Activated CD8-positive, alpha-beta memory T cell treated with anti-CD3 and anti-CD28 coated beads for 48 hours (primary cell): ENCODE data around the gene SLC27A6.
"Not testable (repeated sequence)": the region's sequence is repeated elsewhere in the genome, so short reads cannot be mapped to it uniquely, and the experiment has no call there.

Experiments
- DNase-seq, 3 experiments: peaks; one replicate each; pipeline ENCODE4 v3.0.0-alpha.2; 2020; ENCODE audit warnings: low read depth in 2 of 3, low spot score in 2 of 3

SLC27A6 gene, protein sequence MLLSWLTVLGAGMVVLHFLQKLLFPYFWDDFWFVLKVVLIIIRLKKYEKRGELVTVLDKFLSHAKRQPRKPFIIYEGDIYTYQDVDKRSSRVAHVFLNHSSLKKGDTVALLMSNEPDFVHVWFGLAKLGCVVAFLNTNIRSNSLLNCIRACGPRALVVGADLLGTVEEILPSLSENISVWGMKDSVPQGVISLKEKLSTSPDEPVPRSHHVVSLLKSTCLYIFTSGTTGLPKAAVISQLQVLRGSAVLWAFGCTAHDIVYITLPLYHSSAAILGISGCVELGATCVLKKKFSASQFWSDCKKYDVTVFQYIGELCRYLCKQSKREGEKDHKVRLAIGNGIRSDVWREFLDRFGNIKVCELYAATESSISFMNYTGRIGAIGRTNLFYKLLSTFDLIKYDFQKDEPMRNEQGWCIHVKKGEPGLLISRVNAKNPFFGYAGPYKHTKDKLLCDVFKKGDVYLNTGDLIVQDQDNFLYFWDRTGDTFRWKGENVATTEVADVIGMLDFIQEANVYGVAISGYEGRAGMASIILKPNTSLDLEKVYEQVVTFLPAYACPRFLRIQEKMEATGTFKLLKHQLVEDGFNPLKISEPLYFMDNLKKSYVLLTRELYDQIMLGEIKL

DNA sequence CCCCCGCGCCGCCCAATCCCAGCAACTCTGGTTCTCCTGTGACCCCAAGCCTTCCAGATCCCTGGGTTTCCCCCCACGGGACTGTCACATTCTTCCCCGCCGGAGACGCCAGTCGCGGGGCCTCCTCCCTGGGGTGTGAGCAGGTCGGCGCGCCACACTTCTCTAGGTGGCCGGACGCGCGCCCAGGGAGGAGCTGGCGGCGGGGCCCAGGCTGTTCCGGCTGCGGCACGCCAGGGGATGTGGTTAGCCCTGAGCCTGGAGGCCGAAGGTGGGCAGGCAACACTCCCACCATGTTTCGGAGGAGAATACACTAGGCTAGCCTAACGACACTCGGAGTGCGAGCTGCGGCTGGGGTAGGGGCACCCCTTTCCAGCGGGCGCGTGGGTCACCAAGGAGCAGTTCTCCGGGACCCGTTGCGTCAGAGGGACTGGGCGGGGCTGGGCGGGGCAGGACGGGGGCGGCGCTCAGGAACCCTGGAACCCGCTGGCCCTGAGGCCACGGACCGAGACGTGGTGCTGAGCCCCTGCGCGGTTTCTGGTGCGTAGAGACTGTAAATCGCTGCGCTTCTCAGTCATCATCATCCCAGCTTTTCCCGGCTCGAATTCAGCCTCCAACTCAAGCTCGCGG, at the start of gene SLC27A6:
TSS of gene SLC27A6 (plus strand) at position 478 of the 627 bp plus-strand sequence. CDS start 650 bp downstream, outside the sequence.
- DNase-seq = no peak

DNA sequence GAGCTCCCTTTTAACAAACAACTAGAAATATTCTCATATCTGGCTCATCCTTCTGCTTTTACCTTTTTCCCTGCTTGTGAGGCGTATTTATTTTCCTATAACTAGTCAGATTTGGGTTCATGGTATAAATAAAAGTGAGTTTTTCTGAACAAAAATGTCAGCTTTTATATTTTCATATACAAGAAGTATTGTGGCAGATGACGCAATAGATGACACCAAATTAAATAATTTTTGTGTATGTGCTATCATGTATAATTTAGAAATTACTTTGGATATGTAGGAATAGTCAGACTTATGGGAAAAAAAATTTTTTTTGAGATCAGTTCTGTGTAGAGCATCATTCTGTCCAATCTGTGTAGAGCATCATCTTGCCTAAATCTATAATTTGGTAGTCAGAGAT, 45.7 kb upstream of the SLC27A6 start:
- DNase-seq = no peak

DNA sequence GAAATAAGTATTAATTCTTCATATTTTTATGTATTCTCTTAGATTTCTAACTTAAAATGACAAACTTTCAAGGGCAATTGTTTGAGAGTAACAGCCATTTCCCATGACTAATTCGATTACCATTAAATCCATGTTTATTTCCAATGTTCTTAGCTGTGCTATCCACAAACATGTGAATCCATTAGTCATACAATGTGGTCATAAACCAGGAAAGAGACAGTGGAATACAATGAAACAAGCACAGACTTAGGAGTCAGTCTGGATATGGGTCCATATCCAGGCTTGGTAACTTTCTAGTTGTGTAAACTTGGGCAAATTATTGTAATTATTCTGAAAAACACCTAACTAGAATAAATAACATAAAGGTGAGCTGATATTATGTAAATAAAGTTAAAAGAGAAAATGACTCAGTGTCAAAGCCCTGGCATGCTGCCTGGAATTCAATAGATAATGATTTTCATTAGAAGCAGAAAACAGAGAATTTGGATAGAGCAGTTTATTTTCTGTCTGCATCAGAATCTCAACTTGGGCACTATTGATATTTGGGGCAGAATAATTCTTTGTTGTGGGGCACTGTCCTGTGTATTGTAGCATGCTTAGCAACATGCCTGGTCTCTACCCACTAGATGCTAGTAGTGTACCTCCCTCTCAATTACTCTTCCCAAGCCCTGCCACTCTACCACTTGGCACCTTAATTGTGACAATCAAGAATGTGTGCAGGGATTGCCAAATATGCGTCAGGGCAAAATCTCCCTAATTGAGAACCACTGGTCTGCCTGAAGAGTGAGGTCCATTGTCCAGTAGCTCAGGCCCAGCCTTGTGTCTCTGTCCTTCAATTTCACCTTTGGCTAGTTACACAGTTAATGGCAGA, 44.7 kb upstream of the SLC27A6 start:
- no peak for DNase-seq

DNA sequence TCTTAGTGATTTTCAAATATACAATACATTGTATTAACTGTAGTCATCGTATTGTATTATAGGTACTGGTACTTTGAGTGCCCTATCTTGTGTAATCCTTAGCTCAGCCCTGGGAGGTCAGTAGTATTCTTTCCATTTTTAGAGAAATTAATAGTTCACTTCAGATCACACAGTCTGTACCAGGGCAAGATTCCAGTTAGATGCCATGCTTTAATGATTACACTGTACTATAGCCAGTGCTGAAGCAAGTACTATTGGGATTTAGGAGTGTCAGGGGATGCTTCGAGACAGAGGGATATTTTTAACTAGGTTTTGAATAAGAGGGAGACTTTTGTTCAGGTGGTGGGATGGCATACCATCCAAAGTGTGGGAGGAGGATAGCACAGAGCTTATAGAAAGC, 41.0 kb upstream of the SLC27A6 start:
- DNase-seq = no peak

DNA sequence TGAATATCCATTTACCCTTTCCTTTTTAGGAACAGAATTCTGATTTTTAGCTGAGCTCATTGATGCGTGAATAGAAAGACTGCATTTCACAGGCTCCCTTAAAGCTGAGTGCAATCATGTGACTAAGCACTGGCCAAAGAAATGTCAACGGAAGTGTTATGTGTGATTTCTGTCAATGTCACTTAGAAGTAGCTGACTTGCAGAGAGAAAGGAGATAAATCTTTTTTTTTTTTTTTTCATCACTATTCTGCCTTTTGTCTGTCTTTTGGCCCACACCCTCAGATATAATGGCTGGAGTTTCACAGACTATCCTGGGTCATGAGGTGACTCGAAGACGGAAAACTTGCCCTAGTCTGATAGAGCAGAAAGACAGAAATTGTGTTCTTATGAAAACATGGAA, 39.3 kb upstream of the SLC27A6 start:
- DNase-seq = no peak

DNA sequence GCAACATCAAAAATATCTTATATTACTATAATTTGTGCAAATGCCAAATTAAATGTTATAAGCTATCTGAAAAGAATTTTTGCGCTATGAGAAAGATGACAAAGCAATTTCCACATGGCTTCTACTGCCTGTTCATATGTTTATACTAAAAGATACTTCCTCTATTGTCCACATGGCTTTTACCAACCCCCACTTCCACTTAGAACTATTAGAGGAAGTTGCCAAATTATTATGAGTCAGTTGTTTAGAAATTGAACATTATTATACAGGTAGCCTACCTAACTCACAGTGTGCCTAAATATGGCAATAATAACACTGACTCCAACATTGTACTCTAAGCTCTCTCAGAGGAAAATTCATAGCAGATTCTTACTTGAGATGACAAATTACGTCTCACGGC, 37.6 kb upstream of the SLC27A6 start:
- no peak for DNase-seq

DNA sequence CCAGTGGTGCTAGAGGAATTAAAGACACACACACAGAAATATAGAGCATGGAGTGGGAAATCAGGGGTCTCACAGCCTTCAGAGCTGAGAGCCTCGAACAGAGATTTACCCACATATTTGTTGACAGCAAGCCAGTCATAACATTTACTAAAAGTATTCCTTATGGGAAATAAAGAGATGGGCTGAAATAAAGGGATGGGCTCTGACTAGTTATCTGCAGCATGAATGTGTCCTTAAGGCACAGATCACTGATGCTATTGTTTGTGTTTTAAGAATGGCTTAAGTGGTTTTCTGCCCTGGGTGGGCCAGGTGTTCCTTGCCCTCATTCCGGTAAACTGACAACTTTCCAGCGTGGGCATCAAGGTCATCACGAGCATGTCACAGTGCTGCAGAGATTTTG, 33.1 kb upstream of the SLC27A6 start:
- DNase-seq = not testable (repeated sequence)

DNA sequence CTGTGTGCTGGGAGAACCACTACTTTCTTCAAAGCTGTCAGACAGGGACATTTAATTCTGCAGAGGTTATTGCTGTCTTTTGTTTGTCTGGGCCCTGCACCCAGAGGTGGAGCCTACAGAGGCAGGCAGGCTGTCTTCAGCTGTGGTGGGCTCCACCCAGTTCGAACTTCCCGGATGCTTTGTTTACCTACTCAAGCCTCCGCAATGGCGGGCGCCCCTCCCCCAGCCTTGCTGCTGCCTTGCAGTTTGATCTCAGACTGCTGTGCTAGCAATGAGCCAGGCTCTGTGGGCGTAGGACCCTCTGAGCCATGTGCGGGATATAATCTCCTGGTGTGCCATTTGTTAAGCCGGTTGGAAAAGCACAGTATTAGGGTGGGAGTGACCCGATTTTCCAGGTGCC, 22.2 kb upstream of the SLC27A6 start:
- not testable (repeated sequence) for DNase-seq

DNA sequence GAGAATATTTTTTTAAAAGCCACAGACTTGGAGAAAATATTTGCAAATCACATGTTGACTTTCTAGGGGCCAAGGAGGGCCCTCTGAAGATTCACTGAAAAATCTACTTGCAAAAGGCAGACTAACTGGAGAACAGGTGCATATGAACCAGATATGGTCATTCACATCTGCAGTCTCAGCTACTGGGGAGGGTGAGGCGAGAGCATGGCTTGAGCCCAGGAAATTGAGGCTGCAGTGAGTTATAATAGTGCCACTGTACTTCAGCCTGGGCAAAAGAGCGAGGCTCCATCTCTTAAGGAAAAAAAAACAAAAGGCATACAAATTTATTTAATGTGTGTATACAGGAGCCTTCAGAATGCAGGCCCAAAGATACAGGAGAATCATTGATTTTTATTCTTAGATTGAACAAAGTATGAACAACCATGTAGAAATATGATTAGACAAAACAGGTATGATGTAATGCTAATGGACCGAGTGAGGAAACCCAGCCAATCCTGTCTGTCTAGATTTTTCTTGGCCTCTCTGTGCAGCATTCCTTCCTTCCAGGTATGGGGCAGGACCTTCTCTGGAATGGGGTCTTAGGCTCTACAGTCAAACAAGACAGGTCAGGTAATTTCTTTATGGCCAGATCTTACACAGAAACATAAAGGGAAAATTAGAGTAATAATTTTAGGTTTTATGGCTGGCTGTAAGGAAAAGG, 15.3 kb upstream of the SLC27A6 start:
- no peak for DNase-seq

DNA sequence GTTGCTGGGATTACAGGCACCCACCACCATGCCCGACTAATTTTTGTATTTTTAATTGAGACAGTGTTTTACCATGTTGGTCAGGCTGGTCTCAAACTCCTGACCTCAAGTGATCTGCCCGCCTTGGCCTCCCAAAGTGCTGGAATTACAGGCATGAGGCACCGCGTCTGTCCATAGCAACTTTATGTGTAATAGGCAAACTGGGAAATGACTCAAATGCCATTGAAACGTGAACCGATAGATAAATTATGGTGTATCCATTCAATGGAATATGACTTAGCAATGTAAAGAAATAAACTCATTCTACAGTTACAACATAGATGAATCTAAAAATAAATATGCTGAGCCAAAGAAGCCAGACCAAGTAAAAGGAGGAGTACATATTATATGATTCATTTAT, 14.0 kb upstream of the SLC27A6 start:
- DNase-seq = not testable (repeated sequence)

DNA sequence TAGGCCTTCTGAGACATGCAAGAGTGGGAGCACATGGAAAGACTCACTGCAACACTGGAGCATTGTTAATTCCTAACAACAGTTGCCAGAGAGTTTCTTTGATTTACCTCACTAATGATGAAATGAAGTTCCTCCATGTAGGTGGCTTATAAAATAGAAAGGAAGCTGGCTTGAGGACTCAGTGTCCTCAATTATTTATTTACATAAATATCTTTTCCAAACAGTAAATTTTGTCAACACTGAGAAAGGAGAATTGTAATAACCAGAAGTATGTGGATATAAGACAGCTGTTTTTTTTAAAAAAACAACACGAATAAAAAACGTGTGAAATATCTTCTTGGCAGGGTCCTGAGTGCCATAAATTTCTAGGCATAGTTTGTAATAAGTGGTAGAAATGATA, 9.1 kb upstream of the SLC27A6 start:
- no peak for DNase-seq

DNA sequence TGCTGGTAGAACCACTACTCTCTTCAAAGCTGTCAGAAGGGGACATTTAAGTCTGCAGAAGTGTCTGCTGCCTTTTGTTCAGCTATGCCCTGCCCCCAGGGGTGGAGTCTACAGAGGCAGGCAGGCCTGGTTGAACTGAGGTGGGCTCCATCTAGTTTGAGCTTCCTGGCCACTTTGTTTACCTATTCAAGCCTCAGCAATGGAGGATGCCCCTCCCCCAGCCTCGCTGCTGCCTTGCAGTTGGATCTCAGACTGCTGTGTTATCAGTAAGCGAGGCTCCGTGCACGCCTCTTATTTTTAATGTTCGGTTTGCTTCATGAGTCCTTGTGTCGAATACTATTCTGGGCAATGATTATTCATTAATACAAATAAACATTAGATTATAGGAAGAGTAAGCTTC, 3.1 kb upstream of the SLC27A6 start:
- DNase-seq = no peak

DNA sequence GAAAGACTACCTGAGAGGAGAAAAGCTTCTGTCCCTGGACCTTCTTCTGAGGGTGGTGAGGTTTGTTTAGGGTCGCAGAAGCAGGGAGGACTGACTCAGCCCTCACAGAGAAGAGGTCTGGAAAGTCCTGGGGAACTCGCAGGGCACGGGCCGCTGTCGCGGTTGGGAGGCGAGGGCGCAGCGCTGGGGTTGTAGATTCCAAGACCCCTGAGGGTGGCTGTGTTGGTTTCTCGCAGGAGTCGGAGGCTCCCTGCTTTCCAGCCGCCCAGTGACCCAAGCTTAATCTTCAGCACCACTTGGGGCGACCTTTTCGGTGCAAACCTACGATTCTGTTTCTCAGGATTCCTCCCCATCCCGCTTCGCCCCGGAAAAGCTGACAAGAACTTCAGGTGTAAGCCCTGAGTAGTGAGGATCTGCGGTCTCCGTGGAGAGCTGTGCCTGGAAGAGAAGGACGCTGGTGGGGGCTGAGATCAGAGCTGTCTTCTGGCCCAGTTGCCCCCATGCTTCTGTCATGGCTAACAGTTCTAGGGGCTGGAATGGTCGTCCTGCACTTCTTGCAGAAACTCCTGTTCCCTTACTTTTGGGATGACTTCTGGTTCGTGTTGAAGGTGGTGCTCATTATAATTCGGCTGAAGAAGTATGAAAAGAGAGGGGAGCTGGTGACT, 482 bp downstream of the SLC27A6 start:
- DNase-seq = no peak

DNA sequence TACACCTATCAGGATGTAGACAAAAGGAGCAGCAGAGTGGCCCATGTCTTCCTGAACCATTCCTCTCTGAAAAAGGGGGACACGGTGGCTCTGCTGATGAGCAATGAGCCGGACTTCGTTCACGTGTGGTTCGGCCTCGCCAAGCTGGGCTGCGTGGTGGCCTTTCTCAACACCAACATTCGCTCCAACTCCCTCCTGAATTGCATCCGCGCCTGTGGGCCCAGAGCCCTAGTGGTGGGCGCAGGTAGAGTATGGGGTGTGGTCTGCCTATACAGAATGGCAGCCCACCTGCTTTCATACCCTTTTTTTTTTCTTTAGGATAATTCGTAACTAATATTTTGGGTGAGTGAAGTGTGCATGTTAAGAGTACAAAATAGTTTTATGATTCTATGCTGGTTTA, 1.1 kb downstream of the SLC27A6 start:
- no peak for DNase-seq

DNA sequence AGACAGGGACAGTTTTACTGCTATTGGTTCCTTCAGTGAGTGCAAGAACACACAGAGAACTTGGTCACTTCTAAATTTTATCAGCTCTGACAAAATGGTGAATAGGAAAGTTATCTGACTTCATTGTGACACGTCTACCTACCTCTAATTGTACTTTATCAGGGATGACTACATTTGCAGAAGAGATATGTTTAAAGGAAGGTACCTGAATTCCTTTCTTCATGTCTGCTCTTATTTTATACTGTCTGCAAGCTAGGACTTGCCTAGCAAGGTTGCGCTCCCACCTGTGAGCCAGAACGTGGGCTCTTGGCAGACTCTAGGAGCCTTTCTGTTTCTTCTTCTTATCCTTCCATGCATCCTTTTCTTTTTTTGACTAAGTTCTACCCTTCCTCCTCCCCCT, 1.6 kb downstream of the SLC27A6 start:
- no peak for DNase-seq

DNA sequence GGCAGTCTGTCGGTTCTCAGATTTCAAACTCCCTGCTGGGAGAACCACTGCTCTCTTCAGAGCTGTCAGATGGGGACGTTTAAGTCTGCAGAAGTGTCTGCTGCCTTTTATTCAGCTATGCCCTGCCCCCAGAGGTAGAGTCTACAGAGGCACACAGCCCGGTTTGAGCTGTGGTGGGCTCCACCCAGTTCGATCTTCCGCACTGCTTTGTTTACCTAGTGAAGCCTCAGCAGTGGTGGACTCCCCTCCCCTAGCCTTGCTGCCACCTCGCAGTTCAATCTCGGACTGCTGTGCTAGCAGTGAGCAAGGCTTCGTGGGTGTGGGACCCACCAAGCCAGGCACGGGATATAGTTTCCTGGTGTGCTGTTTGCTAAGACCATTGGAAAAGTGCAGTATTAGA, 8.0 kb downstream of the SLC27A6 start:
- no peak for DNase-seq

DNA sequence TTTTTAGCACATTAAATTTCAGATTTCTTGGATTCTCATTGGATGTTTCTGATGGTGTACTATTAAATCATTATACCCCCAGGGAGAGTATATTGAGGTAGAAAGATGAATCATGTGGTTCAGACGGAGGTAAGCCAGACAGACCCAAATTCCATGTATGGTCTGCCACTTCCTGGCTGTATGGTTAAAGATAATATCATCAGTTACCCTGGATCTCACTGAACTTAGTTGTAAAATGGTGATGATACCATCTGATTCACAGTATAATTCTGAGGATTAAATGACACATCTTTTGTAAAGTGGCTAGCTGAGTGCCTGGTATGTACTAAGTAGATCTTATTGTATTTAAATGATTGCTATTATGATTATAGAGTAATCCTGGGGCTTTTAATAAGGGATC, 9.3 kb downstream of the SLC27A6 start:
- no peak for DNase-seq

DNA sequence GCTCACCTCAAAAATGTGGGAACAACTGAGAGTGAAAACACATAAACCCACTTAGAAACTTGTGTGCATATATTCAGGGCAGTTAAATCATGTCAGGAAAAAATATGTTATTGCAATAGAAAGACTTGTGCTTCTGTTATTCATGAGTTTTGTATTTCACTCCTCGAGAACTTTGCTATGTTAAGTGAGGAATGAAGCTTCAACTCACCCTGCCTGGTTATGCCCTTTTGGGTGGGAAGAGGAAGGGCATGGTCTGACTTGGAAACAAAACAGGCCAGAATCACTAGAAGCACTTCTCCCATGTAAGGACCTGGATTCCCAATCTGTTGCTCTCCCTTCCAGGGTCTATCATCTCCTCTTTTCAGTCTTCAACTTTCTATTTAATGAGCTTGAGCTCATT, 14.5 kb downstream of the SLC27A6 start:
- DNase-seq = no peak

DNA sequence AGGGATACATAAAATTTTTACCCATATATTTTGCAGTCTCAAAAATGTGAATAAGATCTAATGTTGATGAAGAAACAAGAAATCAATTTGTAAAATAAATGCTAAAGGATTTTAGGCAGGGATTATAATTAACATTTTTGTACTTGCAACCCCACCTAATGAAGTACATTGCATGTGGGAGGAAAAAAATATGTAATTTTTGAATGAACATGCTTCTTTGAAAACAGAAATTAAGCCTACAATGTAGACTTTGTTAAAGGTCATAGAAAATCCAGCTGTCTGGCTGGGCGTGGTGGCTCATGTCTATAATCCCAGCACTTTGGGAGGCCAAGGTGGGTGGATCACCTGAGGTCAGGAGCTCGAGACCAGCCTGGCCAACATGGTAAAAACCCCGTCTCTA, 15.6 kb downstream of the SLC27A6 start:
- no peak for DNase-seq

DNA sequence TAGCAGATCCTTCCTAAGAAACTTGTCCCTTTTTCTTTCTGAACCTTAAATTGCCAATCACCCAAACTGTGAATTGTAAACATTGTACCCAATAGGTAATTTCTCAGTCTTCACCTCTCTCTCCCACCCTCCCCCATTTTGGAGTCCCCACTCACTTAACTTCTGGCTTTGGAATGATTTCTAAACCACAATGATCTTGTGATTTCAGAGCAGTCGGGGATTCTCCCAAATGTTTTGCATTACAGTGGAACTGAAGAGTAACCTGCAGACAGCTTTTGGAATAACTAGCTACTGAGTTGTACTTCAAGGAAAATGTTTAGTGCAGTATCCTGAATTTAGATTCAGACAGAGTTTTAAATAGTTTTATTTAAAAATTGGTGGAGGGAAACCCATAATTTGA, 19.2 kb downstream of the SLC27A6 start:
- DNase-seq = no peak
